GM12864 (cell line): Measurements from ENCODE around the gene DUOX1.

Experiments used
- DNase-seq: peaks from one replicate; pipeline ENCODE4 v3.0.0-alpha.2; 2011; ENCODE audit warnings: low read depth
- H3K4me3 ChIP-seq: 2 replicates; pipeline ENCODE4 v1.5.1; 2011; ENCODE audit warnings: mild to moderate bottlenecking, low read depth, low read length, control low read depth
- CTCF ChIP-seq: IDR thresholded peaks from 2 replicates; pipeline ENCODE4 v1.5.1; 2011; ENCODE audit warnings: low read depth, mild to moderate bottlenecking, moderate library complexity, low read length, control low read depth, inconsistent platforms; ENCODE audit errors: missing control alignments

DUOX1 gene

GRCh38 chr15:45203182-45203581, 73.4 kb downstream of the DUOX1 start:
- DNase-seq = no peak

DNA sequence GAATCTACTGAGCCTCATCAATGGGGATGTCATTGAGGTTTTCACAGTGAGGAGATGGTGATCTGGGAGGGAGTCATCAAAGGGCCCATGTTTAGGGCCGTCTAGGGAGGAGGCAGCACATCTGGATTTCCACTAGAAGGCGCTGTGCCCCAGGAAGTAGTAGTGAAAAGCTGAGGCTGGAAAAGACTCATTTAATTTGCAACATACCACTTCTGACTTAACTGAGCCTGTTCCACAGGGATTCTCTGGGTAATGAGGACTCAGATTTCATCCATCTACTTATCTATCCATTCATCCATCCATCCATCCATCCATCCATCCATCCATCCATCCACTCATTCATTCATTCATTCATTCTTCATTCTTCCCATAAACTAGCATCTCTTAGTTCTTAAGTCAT, 75.4 kb downstream of the DUOX1 start:
- DNase-seq = peak; percentile 38
- H3K4me3 ChIP-seq = no peak overlapping the region
- peak; percentile 95 for TF ChIP-seq CTCF

More at GRCh38 chr15:45203182-45203581, 73.4 kb downstream of the DUOX1 start:
- no peak overlapping the region for H3K4me3 ChIP-seq
- TF ChIP-seq CTCF = no peak

- no peak for DNase-seq
- TF ChIP-seq CTCF = no peak
- H3K4me3 ChIP-seq = no peak overlapping the region
Measured at GRCh38 chr15:45212493-45212892, 82.7 kb downstream of the DUOX1 start.
